Occipital lobe (tissue), 2 donors: ENCODE results near the gene RAB18. TPM values are rescaled to one million over a fixed set of nuclear protein-coding genes. Genes with fewer than 3 reads are reported as not detected.
"Not testable (repeated sequence)": the region's sequence is repeated elsewhere in the genome, so short reads cannot be mapped to it uniquely, and the experiment has no call there.

ENCODE experiments used
- DNase-seq: peaks from one replicate; lab custom pipeline; 2025; lab: John Stamatoyannopoulos, UW
- total RNA-seq: library from RNA; depleted of rRNA; stranded (reverse); fragments of >200 nt; gene quantifications from one replicate; pipeline ENCODE4 v1.2.3, GENCODE V29; 2014

Gene RAB18
- total RNA-seq, 1 donor from 2014 or later: 109 TPM

GRCh38 chr10:27504808-27505460 is 830 bp downstream of the RAB18 start:
- no peak for DNase-seq

GRCh38 chr10:27505537-27505936 is 1.4 kb downstream of the RAB18 start:
- DNase-seq: not testable (repeated sequence)

GRCh38 chr10:27506280-27506679 is 2.2 kb downstream of the RAB18 start:
- DNase-seq: no peak

GRCh38 chr10:27512548-27512947 is 8.4 kb downstream of the RAB18 start:
- no peak for DNase-seq

GRCh38 chr10:27513451-27514191 is 9.5 kb downstream of the RAB18 start:
- DNase-seq: no peak

GRCh38 chr10:27514243-27514642 is 10.1 kb downstream of the RAB18 start:
- DNase-seq: no peak

- DNase-seq: no peak
Measured at GRCh38 chr10:27518261-27518660, 14.2 kb downstream of the RAB18 start.

- no peak for DNase-seq
Measured at GRCh38 chr10:27525819-27526218, 21.7 kb downstream of the RAB18 start.

GRCh38 chr10:27526242-27526641 is 22.1 kb downstream of the RAB18 start:
- no peak for DNase-seq

GRCh38 chr10:27527666-27528295 is 23.7 kb downstream of the RAB18 start:
- DNase-seq: no peak

GRCh38 chr10:27529010-27529783 is 25.1 kb downstream of the RAB18 start:
- no peak for DNase-seq

GRCh38 chr10:27530477-27530876 is 26.4 kb downstream of the RAB18 start:
- no peak for DNase-seq

GRCh38 chr10:27531336-27531847 is 27.3 kb downstream of the RAB18 start:
- no peak for DNase-seq

- DNase-seq: no peak
Measured at GRCh38 chr10:27534161-27534700, 30.1 kb downstream of the RAB18 start.

GRCh38 chr10:27535317-27535716 is 31.2 kb downstream of the RAB18 start:
- no peak for DNase-seq

GRCh38 chr10:27536437-27536836 is 32.3 kb downstream of the RAB18 start:
- DNase-seq: no peak

- DNase-seq: no peak
Measured at GRCh38 chr10:27537166-27537565, 33.1 kb downstream of the RAB18 start.

- no peak for DNase-seq
Measured at GRCh38 chr10:27537787-27538186, 33.7 kb downstream of the RAB18 start.

GRCh38 chr10:27540672-27541071 is 36.6 kb downstream of the RAB18 start:
- DNase-seq: no peak

GRCh38 chr10:27541796-27542729 is 38.0 kb downstream of the RAB18 start:
- no peak for DNase-seq
